Stimulated activated naive CD8-positive, alpha-beta T cell treated with anti-CD3 and anti-CD28 coated beads, Interleukin-15, Interleukin-2, amounts not matched to agents 100 ng/mL and 50 ng/mL, for 24 hours (primary cell): ENCODE results near the gene COL19A1.

ENCODE experiments used
- H3K27ac Mint-ChIP-seq: one replicate; pipeline ENCODE4 v1.8.0; 2021; ENCODE audit warnings: mild to moderate bottlenecking, mixed read lengths
- H3K27me3 Mint-ChIP-seq: one replicate; pipeline ENCODE4 v1.8.0; 2021; ENCODE audit warnings: mixed read lengths
- H3K36me3 Mint-ChIP-seq: one replicate; pipeline ENCODE4 v1.8.0; 2021; ENCODE audit warnings: low read depth, mixed read lengths
- H3K4me1 Mint-ChIP-seq: one replicate; pipeline ENCODE4 v1.8.0; 2021; ENCODE audit warnings: low read depth, mixed read lengths
- H3K4me3 Mint-ChIP-seq: one replicate; pipeline ENCODE4 v1.8.0; 2021; ENCODE audit warnings: mild to moderate bottlenecking, mixed read lengths
- H3K9me3 Mint-ChIP-seq: one replicate; pipeline ENCODE4 v1.8.0; 2021; ENCODE audit warnings: mixed read lengths

The COL19A1 gene

DNA sequence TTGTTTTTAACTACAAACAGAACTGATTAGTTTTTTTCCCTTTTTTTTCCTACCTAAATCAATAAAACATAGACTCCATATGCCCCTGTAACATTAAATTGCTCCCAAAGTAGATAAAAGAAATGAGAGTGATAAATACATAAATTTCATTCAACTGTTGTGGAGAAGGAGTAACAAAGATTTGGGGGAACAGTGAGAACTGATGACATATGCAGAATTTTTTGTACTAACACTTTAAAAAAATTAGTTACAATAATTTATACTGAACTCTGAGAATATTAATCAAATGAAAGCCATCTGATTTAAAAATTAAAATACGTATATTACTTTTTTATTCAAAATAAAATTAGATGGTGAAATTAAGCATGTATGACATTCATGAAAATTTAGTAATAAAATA is 195.7 kb downstream of the COL19A1 start:
- no peaks in the 10 kb centered on the region for H3K36me3 Mint-ChIP-seq
- H3K4me1 Mint-ChIP-seq, result no peaks in the 10 kb centered on the region

DNA sequence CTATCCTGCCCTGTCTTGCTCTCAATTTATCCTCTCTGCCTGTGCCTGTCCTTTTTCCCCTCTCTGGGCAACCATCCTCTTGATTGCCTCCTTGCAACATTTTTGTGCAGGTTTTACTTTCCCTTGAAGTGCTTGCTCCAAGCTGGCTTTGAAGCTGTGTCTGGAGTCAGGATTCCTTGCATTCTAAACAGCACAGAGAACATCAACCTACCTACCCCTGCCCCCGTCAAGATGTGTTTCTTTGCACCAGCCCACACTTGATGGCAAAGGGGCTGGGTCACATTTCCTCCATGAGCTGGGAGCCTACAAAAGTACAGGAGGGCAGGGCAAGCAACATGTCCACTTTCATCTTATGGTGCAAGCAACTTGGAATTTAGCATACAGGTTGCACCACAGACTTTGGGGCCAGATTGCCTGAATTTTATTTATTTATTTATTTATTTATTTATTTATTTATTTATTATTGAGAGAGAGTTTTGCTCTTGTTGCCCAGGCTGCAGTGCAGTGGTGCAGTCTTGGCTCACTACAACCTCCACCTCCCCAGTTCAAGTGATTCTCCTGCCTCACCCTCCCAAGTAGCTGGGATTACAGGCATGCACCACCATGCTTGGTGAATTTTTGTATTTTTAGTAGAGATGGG is 206.3 kb downstream of the COL19A1 start:
- no peak overlapping the region for H3K4me3 Mint-ChIP-seq

More for the DNA sequence above, 195.7 kb downstream of the COL19A1 start:
- no peaks in the 10 kb centered on the region for H3K9me3 Mint-ChIP-seq
- H3K27ac Mint-ChIP-seq, result no peak overlapping the region
- H3K27me3 Mint-ChIP-seq, result peaks cover 3% of the 10 kb centered on the region
- H3K4me3 Mint-ChIP-seq, result no peak overlapping the region

DNA sequence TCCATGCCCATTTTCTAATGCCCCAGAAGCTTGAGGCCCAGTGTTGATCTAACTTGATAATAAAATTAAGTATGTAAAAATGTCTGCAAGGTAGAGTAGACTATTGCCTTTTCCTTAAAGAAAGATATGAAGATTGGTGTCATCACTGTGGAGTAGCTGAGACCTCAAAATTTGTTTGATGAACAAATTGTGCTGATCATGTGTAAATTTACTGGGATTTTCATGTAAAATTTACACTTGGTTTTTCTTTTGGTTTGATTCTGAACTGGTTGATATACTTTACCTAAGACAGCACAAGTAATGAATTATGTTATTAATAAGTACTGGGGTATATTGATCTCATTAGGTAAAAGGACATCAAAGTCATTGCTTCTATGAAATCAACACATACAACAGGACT is 207.3 kb downstream of the COL19A1 start:
- no peaks in the 10 kb centered on the region for H3K9me3 Mint-ChIP-seq
- peaks cover 6% of the 10 kb centered on the region for H3K27me3 Mint-ChIP-seq
- no peaks in the 10 kb centered on the region for H3K36me3 Mint-ChIP-seq
- no peak overlapping the region for H3K4me3 Mint-ChIP-seq
- no peaks in the 10 kb centered on the region for H3K4me1 Mint-ChIP-seq
- H3K27ac Mint-ChIP-seq, result no peak overlapping the region

More for the DNA sequence above, 206.3 kb downstream of the COL19A1 start:
- Mint-ChIP-seq H3K27me3 (no peaks in the 10 kb centered on the region), H3K4me1 (no peaks in the 10 kb centered on the region), H3K36me3 (no peaks in the 10 kb centered on the region), H3K27ac (no peak overlapping the region), H3K9me3 (no peaks in the 10 kb centered on the region)

DNA sequence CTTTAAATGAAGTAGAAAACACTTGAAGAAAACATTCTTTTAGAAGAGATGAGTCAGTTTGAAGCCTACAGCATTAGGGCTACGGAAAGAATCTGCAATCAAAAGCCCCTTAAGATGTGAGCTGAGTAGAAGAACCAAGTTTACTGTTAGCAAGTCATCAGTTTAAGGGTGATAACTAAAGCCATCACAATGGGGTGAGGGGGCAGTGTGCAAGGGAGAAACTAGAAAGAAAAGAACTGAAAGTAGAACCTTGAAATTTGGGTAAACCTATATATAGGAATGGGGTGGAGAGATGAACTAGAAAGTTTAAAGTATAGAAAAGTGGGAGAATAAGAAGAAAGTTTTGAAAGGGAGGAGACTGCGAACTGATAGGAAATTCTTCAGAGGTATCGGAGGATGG is 212.9 kb downstream of the COL19A1 start:
- no peaks in the 10 kb centered on the region for H3K9me3 Mint-ChIP-seq
- no peak overlapping the region for H3K27ac Mint-ChIP-seq
- H3K4me1 Mint-ChIP-seq, result no peaks in the 10 kb centered on the region
- peaks cover 6% of the 10 kb centered on the region for H3K27me3 Mint-ChIP-seq
- H3K36me3 Mint-ChIP-seq, result no peaks in the 10 kb centered on the region
- H3K4me3 Mint-ChIP-seq, result no peak overlapping the region

DNA sequence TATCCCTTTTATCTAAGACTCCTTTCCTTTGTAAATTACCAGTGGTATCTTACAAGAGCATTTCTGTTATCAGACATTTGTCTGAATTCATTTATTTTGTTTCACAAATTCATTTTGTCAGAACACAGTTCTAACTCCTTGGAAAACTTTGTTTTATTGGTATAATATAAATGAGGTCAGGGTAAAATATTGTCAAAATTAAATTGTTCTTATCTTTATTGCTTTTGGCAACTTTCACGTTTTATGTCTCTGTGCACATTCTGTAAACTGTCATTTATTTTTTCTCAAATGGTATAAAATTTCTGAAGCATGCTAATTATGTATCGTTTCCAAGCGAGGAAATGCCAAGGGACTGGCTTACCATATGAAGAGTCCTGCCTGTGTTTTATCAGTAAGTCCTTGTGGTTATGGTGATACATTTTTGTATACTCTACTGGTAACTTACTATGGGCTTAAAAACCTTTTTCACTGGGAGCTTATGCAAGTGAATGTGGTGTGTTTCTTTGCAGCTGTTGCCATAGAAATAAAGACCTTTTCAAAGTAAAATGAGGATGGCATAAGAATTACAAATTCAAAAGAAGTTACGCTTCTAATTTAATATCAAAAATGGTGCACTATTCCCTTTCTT is 214.2 kb downstream of the COL19A1 start:
- Mint-ChIP-seq H3K27ac (no peak overlapping the region), H3K27me3 (peaks cover 6% of the 10 kb centered on the region), H3K36me3 (no peaks in the 10 kb centered on the region), H3K4me3 (no peak overlapping the region), H3K9me3 (no peaks in the 10 kb centered on the region), H3K4me1 (no peaks in the 10 kb centered on the region)

DNA sequence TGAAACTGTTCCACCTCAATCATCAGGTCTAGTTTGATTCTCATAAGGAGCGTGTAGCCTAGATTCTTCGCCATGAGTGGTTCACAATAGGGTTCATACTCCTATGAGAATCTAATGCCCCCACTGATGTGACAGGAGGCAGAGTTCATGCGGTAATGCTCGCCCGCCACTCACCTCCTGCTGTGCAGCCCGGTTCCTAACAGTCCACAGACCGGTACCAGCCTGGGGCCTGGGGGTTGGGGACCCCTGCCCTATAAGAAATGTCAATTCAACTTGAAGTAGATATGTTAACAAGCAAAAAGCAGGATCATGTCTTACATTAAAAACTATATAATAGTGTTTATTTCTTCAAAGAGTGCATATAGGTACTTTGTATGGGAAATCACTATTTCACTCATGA is 216.5 kb downstream of the COL19A1 start:
- Mint-ChIP-seq H3K27ac (no peak overlapping the region), H3K27me3 (peaks cover 4% of the 10 kb centered on the region), H3K36me3 (no peaks in the 10 kb centered on the region), H3K9me3 (no peaks in the 10 kb centered on the region), H3K4me3 (no peak overlapping the region), H3K4me1 (no peaks in the 10 kb centered on the region)

DNA sequence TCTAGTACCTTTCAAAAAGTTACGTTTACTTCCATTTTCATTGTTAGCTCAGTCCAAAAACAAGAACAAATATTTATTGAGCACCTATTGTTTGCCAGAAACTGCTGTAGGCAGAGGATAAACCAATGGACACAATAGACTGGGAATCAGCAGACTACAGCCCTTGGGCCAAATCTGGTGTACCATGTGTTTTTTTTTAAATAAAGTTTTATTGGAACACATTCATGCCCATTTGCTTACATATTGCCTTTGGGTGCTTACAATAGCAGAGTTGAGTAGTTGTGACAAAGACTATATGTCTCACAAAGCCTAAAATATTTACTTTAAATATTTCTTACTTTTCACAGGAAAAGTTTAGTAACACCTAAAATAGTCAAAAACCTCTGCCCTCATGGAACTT is 220.4 kb downstream of the COL19A1 start:
- Mint-ChIP-seq H3K27ac (no peak overlapping the region), H3K36me3 (no peaks in the 10 kb centered on the region), H3K4me3 (no peak overlapping the region), H3K4me1 (no peaks in the 10 kb centered on the region), H3K9me3 (no peaks in the 10 kb centered on the region), H3K27me3 (no peaks in the 10 kb centered on the region)

DNA sequence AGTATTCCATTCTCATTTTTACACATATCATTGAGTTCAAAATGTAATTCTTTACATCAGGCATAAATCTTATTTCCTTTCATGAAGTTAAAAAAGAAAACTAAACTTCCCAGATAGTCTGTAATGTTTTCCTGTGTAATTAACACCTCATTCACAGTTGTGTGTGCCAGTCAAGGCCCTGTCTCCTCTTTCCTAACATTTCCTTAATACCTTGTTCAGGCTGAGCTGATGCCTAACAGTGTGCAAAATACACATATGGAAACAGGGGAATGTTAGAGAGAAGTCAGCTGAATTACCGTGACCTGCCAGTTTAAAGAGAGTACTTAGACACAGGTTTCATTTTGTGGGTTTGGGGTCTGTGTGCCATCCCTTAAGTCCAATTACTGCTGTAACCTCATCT is 227.8 kb downstream of the COL19A1 start:
- H3K27ac Mint-ChIP-seq, result no peak overlapping the region
- no peaks in the 10 kb centered on the region for H3K9me3 Mint-ChIP-seq
- H3K36me3 Mint-ChIP-seq, result no peaks in the 10 kb centered on the region
- no peaks in the 10 kb centered on the region for H3K27me3 Mint-ChIP-seq
- H3K4me1 Mint-ChIP-seq, result no peaks in the 10 kb centered on the region
- no peak overlapping the region for H3K4me3 Mint-ChIP-seq

DNA sequence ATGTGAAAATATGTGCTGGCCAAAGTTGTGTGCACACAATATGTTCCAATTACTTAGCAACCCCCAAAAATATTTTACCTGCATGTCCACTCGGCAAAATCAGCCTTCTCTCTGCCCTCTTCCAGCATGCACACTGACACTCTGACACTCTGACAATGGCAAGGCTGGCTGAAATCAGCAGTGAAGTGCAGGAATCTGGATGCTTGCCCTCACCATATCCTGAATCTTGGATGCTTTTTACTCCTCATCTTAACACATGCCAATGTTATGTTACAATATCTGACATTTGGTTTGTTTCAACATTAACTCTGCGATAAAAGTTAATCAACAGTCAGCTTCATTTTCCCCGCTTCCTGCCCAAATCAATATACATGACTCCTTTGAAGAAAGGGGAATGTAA is 233.4 kb downstream of the COL19A1 start:
- no peaks in the 10 kb centered on the region for H3K9me3 Mint-ChIP-seq
- H3K4me1 Mint-ChIP-seq, result no peaks in the 10 kb centered on the region
- no peaks in the 10 kb centered on the region for H3K36me3 Mint-ChIP-seq
- no peak overlapping the region for H3K27ac Mint-ChIP-seq
- H3K4me3 Mint-ChIP-seq, result no peak overlapping the region
- H3K27me3 Mint-ChIP-seq, result no peaks in the 10 kb centered on the region

DNA sequence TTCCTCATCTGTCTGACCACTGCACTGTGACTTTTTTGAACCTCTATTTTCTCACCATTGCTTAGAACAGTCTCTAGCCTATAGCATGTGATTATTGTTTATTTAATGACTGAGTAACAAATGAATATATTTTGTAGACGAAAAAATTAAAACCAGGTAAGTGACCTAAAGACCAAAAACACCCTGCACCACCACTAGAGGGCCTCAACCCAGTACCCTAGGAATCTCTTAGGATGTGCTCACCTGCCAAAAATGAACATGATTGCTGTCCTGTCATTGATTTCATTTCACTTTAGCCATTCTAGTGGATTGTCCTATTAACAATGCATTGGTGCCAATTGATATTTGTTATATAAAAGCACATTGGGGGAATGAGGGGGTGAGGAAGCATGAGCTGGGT is 237.4 kb downstream of the COL19A1 start:
- Mint-ChIP-seq H3K9me3 (no peaks in the 10 kb centered on the region), H3K4me3 (no peak overlapping the region), H3K27me3 (no peaks in the 10 kb centered on the region), H3K4me1 (no peaks in the 10 kb centered on the region), H3K27ac (no peak overlapping the region), H3K36me3 (no peaks in the 10 kb centered on the region)

DNA sequence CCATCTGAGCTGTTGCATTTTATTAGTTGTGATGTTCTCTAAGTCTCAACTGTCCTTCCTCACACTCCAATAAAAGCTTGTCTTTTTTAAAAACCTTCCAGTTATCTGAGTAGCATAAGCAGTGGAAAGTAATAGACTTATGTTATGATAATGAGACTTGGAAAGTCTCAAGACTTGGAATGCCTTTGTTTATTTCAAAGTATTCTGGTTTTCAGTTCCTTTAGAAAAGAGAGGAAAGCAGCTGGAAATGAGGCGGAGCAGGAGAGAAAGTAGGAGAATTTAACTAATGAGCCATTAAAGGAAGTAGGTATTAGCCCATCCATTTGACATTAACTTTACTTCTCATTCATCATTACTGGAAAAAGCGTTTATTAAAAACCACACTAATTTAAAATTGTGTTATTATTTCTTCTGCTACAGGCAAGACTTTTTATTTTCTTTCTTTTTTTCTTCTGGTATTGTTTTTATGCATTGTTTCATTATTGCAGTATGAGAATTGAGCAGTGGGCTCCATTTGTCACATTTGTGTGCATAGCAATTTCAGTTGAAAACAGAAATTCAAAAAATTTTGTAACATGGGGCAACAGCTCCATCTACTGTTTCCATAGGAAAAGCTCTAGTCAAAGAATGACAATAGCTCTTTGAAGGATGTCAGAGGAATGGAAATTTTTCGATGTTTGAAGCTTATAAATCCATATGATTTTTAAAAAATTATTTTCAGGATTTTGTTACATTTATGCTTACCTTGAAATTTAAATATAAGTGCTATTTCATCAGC is 241.7 kb downstream of the COL19A1 start:
- Mint-ChIP-seq H3K27me3 (no peaks in the 10 kb centered on the region), H3K9me3 (no peaks in the 10 kb centered on the region), H3K4me3 (no peak overlapping the region), H3K4me1 (no peaks in the 10 kb centered on the region), H3K36me3 (no peaks in the 10 kb centered on the region), H3K27ac (no peak overlapping the region)

DNA sequence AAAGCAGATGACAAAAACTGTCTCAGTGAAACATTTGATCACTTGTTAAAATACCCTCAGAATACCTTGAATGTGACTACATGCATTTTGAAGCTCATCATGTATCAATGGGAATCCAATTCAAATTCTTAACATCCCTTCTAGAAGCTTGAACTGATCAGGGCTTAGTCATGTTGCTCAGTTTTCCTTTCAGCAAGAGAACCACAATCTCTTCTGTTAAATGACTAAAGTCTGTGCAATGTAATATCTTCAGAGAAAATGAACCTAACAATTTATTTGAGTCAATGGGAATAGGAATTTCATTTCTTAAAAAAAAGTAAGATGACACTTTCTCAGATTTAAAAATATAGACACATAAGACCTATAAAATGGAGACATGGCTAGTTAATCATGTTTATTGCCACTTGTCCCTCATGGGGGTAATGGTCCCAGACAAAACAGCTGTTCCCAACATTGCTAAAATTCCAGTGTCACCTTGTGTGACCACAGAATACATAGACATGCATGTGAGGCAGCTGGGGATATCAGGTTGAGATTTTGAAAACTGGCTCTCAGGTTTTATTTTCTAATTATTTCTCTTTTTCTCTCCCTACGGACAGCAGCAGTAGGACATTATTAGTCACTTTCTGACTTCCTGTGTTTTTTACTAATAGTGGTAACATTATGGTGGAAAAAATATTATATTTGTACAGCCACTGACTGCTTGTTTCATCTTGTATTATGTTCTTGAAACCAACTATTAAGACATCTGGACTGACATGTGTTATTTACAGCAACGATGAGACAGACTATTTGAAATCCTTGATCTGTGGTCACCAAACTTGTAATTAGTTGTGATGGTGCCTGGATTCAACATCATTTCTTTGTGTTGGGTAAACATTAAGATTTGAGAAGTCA is 244.0 kb downstream of the COL19A1 start:
- Mint-ChIP-seq H3K36me3 (no peaks in the 10 kb centered on the region), H3K4me3 (no peak overlapping the region)

DNA sequence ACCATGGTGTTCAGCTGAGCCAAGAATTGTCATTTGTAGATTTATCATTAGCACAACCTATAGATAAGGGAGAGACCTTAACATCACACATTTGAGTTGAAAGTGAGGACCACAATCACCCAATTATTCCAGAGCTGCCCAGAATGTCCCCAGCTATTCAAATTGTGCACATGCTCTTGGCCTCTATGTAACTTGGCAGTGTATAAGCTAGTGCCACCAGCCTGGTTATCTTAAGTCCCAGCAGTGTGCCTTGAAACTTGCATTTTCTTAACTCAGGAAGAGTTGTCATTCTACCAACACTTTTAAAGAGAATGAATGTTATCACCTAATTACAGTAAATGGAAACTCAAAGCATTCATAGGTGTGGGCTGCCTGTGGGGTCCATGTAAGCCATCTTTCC is 245.4 kb downstream of the COL19A1 start:
- Mint-ChIP-seq H3K4me1 (no peaks in the 10 kb centered on the region), H3K27me3 (peaks cover 6% of the 10 kb centered on the region), H3K9me3 (no peaks in the 10 kb centered on the region), H3K4me3 (no peak overlapping the region), H3K36me3 (no peaks in the 10 kb centered on the region), H3K27ac (no peak overlapping the region)

More for the DNA sequence above, 244.0 kb downstream of the COL19A1 start:
- Mint-ChIP-seq H3K27me3 (no peaks in the 10 kb centered on the region), H3K27ac (no peak overlapping the region), H3K9me3 (no peaks in the 10 kb centered on the region), H3K4me1 (no peaks in the 10 kb centered on the region)

DNA sequence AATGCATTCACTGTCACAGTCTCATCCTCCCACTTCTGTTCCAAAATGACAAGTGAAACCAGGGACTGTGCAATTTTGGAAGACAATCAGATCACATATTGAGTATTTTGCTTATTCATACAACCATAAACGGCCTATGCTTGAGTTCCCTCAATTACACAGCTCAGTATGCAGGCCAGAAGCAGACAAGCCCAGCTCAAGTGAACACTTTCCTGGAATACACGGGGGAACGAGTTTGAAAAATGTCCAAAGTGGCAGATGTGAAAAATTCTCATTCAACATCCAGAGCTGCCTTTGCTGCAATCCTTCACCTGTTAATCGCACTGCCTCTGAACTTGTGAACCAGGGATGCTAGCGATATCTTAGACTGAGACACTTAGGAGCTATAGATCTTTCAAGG is 246.4 kb downstream of the COL19A1 start:
- H3K36me3 Mint-ChIP-seq, result no peaks in the 10 kb centered on the region
- H3K4me1 Mint-ChIP-seq, result no peaks in the 10 kb centered on the region
- H3K27me3 Mint-ChIP-seq, result peaks cover 9% of the 10 kb centered on the region
- H3K27ac Mint-ChIP-seq, result no peak overlapping the region
- no peak overlapping the region for H3K4me3 Mint-ChIP-seq
- H3K9me3 Mint-ChIP-seq, result no peaks in the 10 kb centered on the region

DNA sequence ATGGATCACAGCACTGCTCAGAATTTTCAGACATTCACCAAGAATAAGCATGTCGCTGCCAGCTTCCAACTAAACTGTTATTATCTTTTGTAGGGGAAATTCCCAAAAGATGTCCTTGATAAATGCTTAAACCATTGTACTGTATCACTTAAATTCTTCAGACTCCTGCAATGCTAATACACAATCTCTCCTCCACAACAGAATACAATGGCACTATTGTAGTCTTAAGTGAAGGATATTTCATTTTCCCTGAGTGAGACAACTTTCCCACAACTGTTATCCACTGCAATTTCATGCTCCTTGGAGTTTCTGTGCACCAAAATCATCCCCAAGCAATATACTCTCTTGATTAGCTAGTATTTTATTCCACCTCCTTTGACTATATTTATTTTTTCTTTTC is 246.8 kb downstream of the COL19A1 start:
- no peaks in the 10 kb centered on the region for H3K9me3 Mint-ChIP-seq
- H3K4me3 Mint-ChIP-seq, result no peak overlapping the region
- H3K36me3 Mint-ChIP-seq, result no peaks in the 10 kb centered on the region
- peaks cover 9% of the 10 kb centered on the region for H3K27me3 Mint-ChIP-seq
- no peak overlapping the region for H3K27ac Mint-ChIP-seq
- no peaks in the 10 kb centered on the region for H3K4me1 Mint-ChIP-seq
